Fibroblast of lung (primary cell): ENCODE results near the gene SLC14A1.

ENCODE experiments used
- CTCF ChIP-seq, 2 donors: IDR thresholded peaks in 1 of 2; conservative IDR thresholded peaks in 1 of 2; 1 replicate in 1 of 2; 2 replicates in 1 of 2; pipeline ENCODE4 v1.5.1; 2011 to 2012; ENCODE audit warnings: low read length in 2 of 2, control low read depth in 1 of 2, inconsistent platforms in 1 of 2, low read depth in 1 of 2, mild to moderate bottlenecking in 1 of 2
- EZH2 ChIP-seq: IDR thresholded peaks from 2 replicates; pipeline ENCODE4 v1.5.1; 2012; ENCODE audit warnings: low read length, control low read depth, mild to moderate bottlenecking; ENCODE audit errors: missing control alignments

- TF ChIP-seq CTCF (conservative IDR thresholded peaks at IDR 0.05 in 1 of 2, IDR thresholded peaks at IDR 0.05 in 1 of 2; ENCODE audit: low read depth in 1 of 2, low read length in 2 of 2) (no peak), EZH2 (no peak)
Measured at GRCh38 chr18:45678441-45678840, 45.5 kb upstream of the SLC14A1 start.
